HepG2 (cell line): Measurements from ENCODE around the gene KLF11. TPM values are rescaled to one million over a fixed set of nuclear protein-coding genes. Genes with fewer than 3 reads are reported as not detected.

Experiments used
- ARID3A ChIP-seq: IDR thresholded peaks from 2 replicates; pipeline ENCODE4 v1.6.1; 2012; ENCODE audit warnings: low read depth, low read length, improper control_type of control experiment
- BRCA1 ChIP-seq: sonication (generic); formaldehyde crosslinking; IDR thresholded peaks from 2 replicates; pipeline ENCODE4 v1.4.0; 2020; ENCODE audit warnings: missing genetic modification reagents
- CREB1 ChIP-seq, 2 experiments: fragments of 450-650 bp in 1 of 2; IDR thresholded peaks; 2 replicates each; pipeline ENCODE4 v1.6.1; 2016 to 2017; ENCODE audit warnings: control low read depth in 1 of 2, mild to moderate bottlenecking in 1 of 2, missing compliant biosample characterization in 1 of 2, missing genetic modification characterization in 1 of 2
- CREM ChIP-seq, 2 experiments: sonication (generic) in 1 of 2; formaldehyde crosslinking in 1 of 2; IDR thresholded peaks; 2 replicates each; pipeline versions ENCODE4 v1.4.0 to v1.6.1; 2016 to 2020; ENCODE audit warnings: antibody characterized with exemption in 1 of 2, mild to moderate bottlenecking in 1 of 2, missing genetic modification reagents in 1 of 2
- DZIP1 ChIP-seq: sonication (generic); formaldehyde crosslinking; IDR thresholded peaks from 2 replicates; pipeline ENCODE4 v1.5.0; 2020; ENCODE audit warnings: mild to moderate bottlenecking, missing genetic modification reagents
- FOXC1 ChIP-seq: sonication (generic); formaldehyde crosslinking; IDR thresholded peaks from 2 replicates; pipeline ENCODE4 v1.8.0; 2022; ENCODE audit warnings: mild to moderate bottlenecking, missing genetic modification reagents, borderline replicate concordance
- HOXA3 ChIP-seq: sonication (generic); formaldehyde crosslinking; IDR thresholded peaks from 2 replicates; pipeline ENCODE4 v1.5.0; 2020; ENCODE audit warnings: missing genetic modification reagents
- JUN ChIP-seq: sonication (generic); formaldehyde crosslinking; IDR thresholded peaks from 2 replicates; pipeline ENCODE4 v1.4.0; 2020; ENCODE audit warnings: mild to moderate bottlenecking, missing genetic modification reagents
- MED13 ChIP-seq: sonication (generic); formaldehyde crosslinking; IDR thresholded peaks from 2 replicates; pipeline ENCODE4 v1.5.0; 2020; ENCODE audit warnings: missing genetic modification reagents
- NCOA2 ChIP-seq: sonication (generic); formaldehyde crosslinking; IDR thresholded peaks from 2 replicates; pipeline ENCODE4 v1.8.0; 2022; ENCODE audit warnings: inconsistent platforms
- NFATC3 ChIP-seq: sonication (generic); formaldehyde crosslinking; IDR thresholded peaks from 2 replicates; pipeline ENCODE4 v1.5.1; 2020; ENCODE audit warnings: mild to moderate bottlenecking, missing genetic modification reagents
- REL ChIP-seq: sonication (generic); formaldehyde crosslinking; conservative IDR thresholded peaks from 2 replicates; pipeline ENCODE4 v1.8.0; 2022; ENCODE audit warnings: mild to moderate bottlenecking, missing genetic modification reagents, moderate library complexity
- REST ChIP-seq, 2 experiments: IDR thresholded peaks; 2 replicates each; pipeline ENCODE4 v1.6.1; 2011 to 2012; ENCODE audit warnings: low read length in 2 of 2, borderline replicate concordance in 1 of 2, low read depth in 1 of 2, mild to moderate bottlenecking in 1 of 2, moderate library complexity in 1 of 2
- SNAPC2 ChIP-seq: sonication (generic); formaldehyde crosslinking; IDR thresholded peaks from 2 replicates; pipeline ENCODE4 v1.8.1; 2022; ENCODE audit warnings: mild to moderate bottlenecking, missing genetic modification reagents
- ZBTB38 ChIP-seq: sonication (generic); formaldehyde crosslinking; IDR thresholded peaks from 2 replicates; pipeline ENCODE4 v1.5.1; 2020; ENCODE audit warnings: mild to moderate bottlenecking, missing genetic modification reagents
- ZBTB43 ChIP-seq: sonication (generic); formaldehyde crosslinking; conservative IDR thresholded peaks from 2 replicates; pipeline ENCODE4 v1.4.0; 2020; ENCODE audit warnings: missing genetic modification reagents
- ZFP1 ChIP-seq: IDR thresholded peaks from 2 replicates; pipeline ENCODE4 v1.6.1; 2016
- ZFP36L1 ChIP-seq: sonication (generic); formaldehyde crosslinking; IDR thresholded peaks from 2 replicates; pipeline ENCODE4 v1.8.0; 2022; ENCODE audit warnings: mild to moderate bottlenecking, missing genetic modification reagents, moderate library complexity
- ZNF234 ChIP-seq: sonication (generic); formaldehyde crosslinking; conservative IDR thresholded peaks from 2 replicates; pipeline ENCODE4 v1.5.1; 2020; ENCODE audit warnings: mild to moderate bottlenecking, missing genetic modification reagents
- ZNF432 ChIP-seq: sonication (generic); formaldehyde crosslinking; IDR thresholded peaks from 2 replicates; pipeline ENCODE4 v1.5.0; 2020; ENCODE audit warnings: missing genetic modification reagents, mild to moderate bottlenecking, borderline replicate concordance
- ZNF782 ChIP-seq: sonication (generic); formaldehyde crosslinking; IDR thresholded peaks from 2 replicates; pipeline ENCODE4 v1.4.0; 2020; ENCODE audit warnings: missing genetic modification reagents, mild to moderate bottlenecking, borderline replicate concordance
- polyA plus RNA-seq, 8 experiments: library from polyadenylated mRNA; depleted of rRNA in 3 of 8; stranded (reverse) in 7 of 8; unstranded in 1 of 8; fragments of >200 nt; fragmentation: Illumina TruSeq in 4 of 8; extraction: Trizol in 4 of 8; gene quantifications; 2 replicates each; pipeline versions ENCODE4 v1.2.1 to v1.2.3, GENCODE V29; 2011 to 2016; ENCODE audit warnings: low read depth in 4 of 8, missing spikeins in 1 of 8, mixed read lengths in 1 of 8; ENCODE audit not compliant: insufficient read depth in 1 of 8
- total RNA-seq, 5 experiments: library from RNA; depleted of rRNA; stranded (reverse); fragments of >200 nt; fragmentation: Illumina TruSeq; extraction: Trizol; gene quantifications; 2 replicates each; pipeline ENCODE4 v1.2.3, GENCODE V29; 2016; ENCODE audit warnings: low read depth in 1 of 5

KLF11 gene
- total and polyA plus RNA-seq, 2 of the 13 experiments (the other 11 are each of a cell fraction or from before 2014, with no cell fraction given), result 2.5 to 11.8 TPM

- TF ChIP-seq ZNF432 (CRISPR knock-in tag) (no peak), CREB1 (IDR thresholded peaks at IDR 0.05) (no peak), CREB1 (CRISPR knock-in tag; IDR thresholded peaks at IDR 0.05) (no peak), HOXA3 (no peak), FOXC1 (no peak), REL (CRISPR knock-in tag) (no peak), NFATC3 (CRISPR knock-in tag) (0 out of 2 replicates have a peak, but pooled peaks have one; percentile 32), CREM (IDR thresholded peaks at IDR 0.05) (no peak), CREM (CRISPR knock-in tag; IDR thresholded peaks at IDR 0.05) (no peak), JUN (CRISPR knock-in tag) (no peak), SNAPC2 (CRISPR knock-in tag) (no peak), ZBTB43 (CRISPR knock-in tag) (no peak), ZBTB38 (CRISPR knock-in tag) (no peak), ZFP1 (CRISPR knock-in tag) (no peak), BRCA1 (CRISPR knock-in tag) (no peak), ZNF782 (CRISPR knock-in tag) (no peak), ZNF234 (no peak), ZFP36L1 (no peak), ARID3A (no peak), NCOA2 (CRISPR knock-in tag) (no peak), DZIP1 (CRISPR knock-in tag) (no peak), REST (IDR thresholded peaks at IDR 0.05; ENCODE audit: borderline replicate concordance in 1 of 2, low read depth in 1 of 2, low read length in 2 of 2) (no peak), MED13 (CRISPR knock-in tag) (no peak)
These were observed 2.4 kb downstream of the KLF11 start (continued) for GRCh38 chr2:10045561-10046355.
